WTC11 (cell line): ENCODE data around the gene PAX9. TPM values are rescaled to one million over a fixed set of nuclear protein-coding genes. Genes with fewer than 3 reads are reported as not detected.

Source experiments
- ATAC-seq: fragments of 200-7000 bp; cut with Tn5 transposase; 2 replicates; pipeline ENCODE4 v1.10.0; 2021; ENCODE audit warnings: mild to moderate bottlenecking, moderate library complexity
- CTCF ChIA-PET: fragments of 300-600 bp; sonication (Branson Sonifier 250); formaldehyde crosslinking; loops from one replicate; lab custom pipeline; 2021; ENCODE audit warnings: antibody characterized with exemption; lab: Charles Lee
- POLR2A ChIA-PET: fragments of 350-600 bp; sonication (Branson Sonifier 250); formaldehyde crosslinking; loops from one replicate; lab custom pipeline; 2021; ENCODE audit warnings: antibody characterized with exemption; lab: Charles Lee
- DNase-seq: peaks from one replicate; pipeline ENCODE4 v3.0.0; 2021; ENCODE audit warnings: low spot score
- H3K27ac Mint-ChIP-seq: 2 replicates; pipeline ENCODE4 v1.8.0; 2021; ENCODE audit warnings: mixed read lengths
- H3K27me3 Mint-ChIP-seq: 2 replicates; pipeline ENCODE4 v1.8.0; 2021; ENCODE audit warnings: low read depth, mild to moderate bottlenecking, moderate library complexity, mixed read lengths
- H3K36me3 Mint-ChIP-seq: 2 replicates; pipeline ENCODE4 v1.8.0; 2021; ENCODE audit warnings: mixed read lengths
- H3K4me1 Mint-ChIP-seq: 2 replicates; pipeline ENCODE4 v1.8.0; 2022; ENCODE audit warnings: mixed read lengths
- H3K4me3 Mint-ChIP-seq: 2 replicates; pipeline ENCODE4 v1.8.0; 2021; ENCODE audit warnings: mild to moderate bottlenecking, moderate library complexity, mixed read lengths
- H3K9me3 Mint-ChIP-seq: 2 replicates; pipeline ENCODE4 v1.8.0; 2021; ENCODE audit warnings: mixed read lengths
- ATF2 ChIP-seq: sonication (generic); formaldehyde crosslinking; IDR thresholded peaks from 2 replicates; pipeline ENCODE4 v1.8.1; 2022; ENCODE audit warnings: low read depth, missing genetic modification reagents, borderline replicate concordance
- ATF3 ChIP-seq: sonication (generic); formaldehyde crosslinking; conservative IDR thresholded peaks from 2 replicates; pipeline ENCODE4 v1.8.1; 2022; ENCODE audit warnings: mild to moderate bottlenecking, missing genetic modification reagents
- CREB1 ChIP-seq: sonication (generic); formaldehyde crosslinking; IDR thresholded peaks from 2 replicates; pipeline ENCODE4 v1.8.0; 2023; ENCODE audit warnings: mild to moderate bottlenecking, missing genetic modification reagents
- EMX1 ChIP-seq: fragments of 250-450 bp; sonication (Bioruptor Pico); IDR thresholded peaks from 2 replicates; pipeline ENCODE4 v1.8.0; 2021; ENCODE audit warnings: mild to moderate bottlenecking
- FOXP1 ChIP-seq: sonication (generic); formaldehyde crosslinking; IDR thresholded peaks from 2 replicates; pipeline ENCODE4 v1.8.0; 2022; ENCODE audit warnings: missing genetic modification reagents, mild to moderate bottlenecking, moderate library complexity, borderline replicate concordance
- HMGXB4 ChIP-seq: sonication (generic); formaldehyde crosslinking; IDR thresholded peaks from 2 replicates; pipeline ENCODE4 v1.8.1; 2023; ENCODE audit warnings: mild to moderate bottlenecking, moderate library complexity, missing genetic modification reagents
- PRDM15 ChIP-seq: sonication (generic); formaldehyde crosslinking; IDR thresholded peaks from 2 replicates; pipeline ENCODE4 v1.8.0; 2022; ENCODE audit warnings: missing genetic modification reagents
- RORB ChIP-seq: fragments of 250-450 bp; sonication (Bioruptor Pico); IDR thresholded peaks from 2 replicates; pipeline ENCODE4 v1.9.0; 2021; ENCODE audit warnings: mild to moderate bottlenecking
- STAT6 ChIP-seq: sonication (generic); formaldehyde crosslinking; conservative IDR thresholded peaks from 2 replicates; pipeline ENCODE4 v1.8.1; 2023; ENCODE audit warnings: mild to moderate bottlenecking, low read depth, missing genetic modification reagents, moderate library complexity
- TEAD1 ChIP-seq: sonication (generic); formaldehyde crosslinking; IDR thresholded peaks from 2 replicates; pipeline ENCODE4 v1.8.0; 2022; ENCODE audit warnings: mild to moderate bottlenecking, missing genetic modification reagents
- TP53 ChIP-seq: sonication (generic); formaldehyde crosslinking; IDR thresholded peaks from 2 replicates; pipeline ENCODE4 v1.8.1; 2023; ENCODE audit warnings: mild to moderate bottlenecking, missing genetic modification reagents
- ZNF232 ChIP-seq: sonication (generic); formaldehyde crosslinking; IDR thresholded peaks from 2 replicates; pipeline ENCODE4 v1.8.0; 2022; ENCODE audit warnings: mild to moderate bottlenecking, missing genetic modification reagents
- ZNF281 ChIP-seq: sonication (generic); formaldehyde crosslinking; IDR thresholded peaks from 2 replicates; pipeline ENCODE4 v1.8.0; 2023; ENCODE audit warnings: mild to moderate bottlenecking, missing genetic modification reagents
- ZNF317 ChIP-seq: sonication (generic); formaldehyde crosslinking; IDR thresholded peaks from 2 replicates; pipeline ENCODE4 v1.8.1; 2023; ENCODE audit warnings: low read depth, mild to moderate bottlenecking, moderate library complexity, missing genetic modification reagents, borderline replicate concordance
- ZNF396 ChIP-seq: fragments of 250-450 bp; sonication (Bioruptor Pico); IDR thresholded peaks from 2 replicates; pipeline ENCODE4 v1.8.0; 2021; ENCODE audit warnings: mild to moderate bottlenecking, moderate library complexity, borderline replicate concordance
- ZNF425 ChIP-seq: fragments of 250-450 bp; sonication (Bioruptor Pico); conservative IDR thresholded peaks from 2 replicates; pipeline ENCODE4 v1.9.0; 2021; ENCODE audit warnings: mild to moderate bottlenecking
- total RNA-seq: library from RNA; stranded (reverse); gene quantifications from 3 replicates; pipeline ENCODE4 v1.2.3, GENCODE V29; 2021

Gene PAX9
- total RNA-seq, 1 experiment from 2014 or later: not detected

- Mint-ChIP-seq H3K36me3 (no peaks in the 10 kb centered on the region), H3K9me3 (no peaks in the 10 kb centered on the region), H3K27me3 (no peaks in the 10 kb centered on the region), H3K4me3 (no peak overlapping the region), H3K4me1 (peaks cover 14% of the 10 kb centered on the region), H3K27ac (no peak overlapping the region)
- POLR2A ChIA-PET: no interaction called here
- CTCF ChIA-PET: interaction anchor here (1.5 to 3.8 kb wide), 2 partner anchors 24 to 119 kb away, joined by 3 to 14 read pairs; no protein-coding TSS in a partner anchor
- ATAC-seq (peak; percentile 92), DNase-seq (peak; percentile 23)
- TF ChIP-seq ZNF281 (CRISPR knock-in tag): no peak
- no peak for TF ChIP-seq ZNF232 (CRISPR knock-in tag)
- TF ChIP-seq EMX1 (CRISPR knock-in tag): no peak
Measured at GRCh38 chr14:36724162-36724561, 62.5 kb downstream of the PAX9 start.

- Mint-ChIP-seq H3K27me3 (no peaks in the 10 kb centered on the region), H3K9me3 (no peaks in the 10 kb centered on the region), H3K36me3 (no peaks in the 10 kb centered on the region), H3K4me1 (peaks cover 14% of the 10 kb centered on the region), H3K27ac (no peak overlapping the region), H3K4me3 (no peak overlapping the region)
- TF ChIP-seq STAT6 (CRISPR knock-in tag) (no peak), FOXP1 (CRISPR knock-in tag) (no peak), TP53 (CRISPR knock-in tag) (no peak), ZNF232 (CRISPR knock-in tag) (no peak), ATF2 (CRISPR knock-in tag) (no peak), HMGXB4 (CRISPR knock-in tag) (no peak), ZNF396 (no peak), PRDM15 (CRISPR knock-in tag) (no peak), ATF3 (CRISPR knock-in tag) (no peak), ZNF317 (CRISPR knock-in tag) (no peak), TEAD1 (no peak), ZNF425 (CRISPR knock-in tag) (no peak), CREB1 (CRISPR knock-in tag) (no peak), RORB (CRISPR knock-in tag) (no peak)
- ATAC-seq: no peak
- CTCF ChIA-PET: interaction anchor here (3.8 kb wide), 1 partner anchor 22 kb away, joined by 14 read pairs; no protein-coding TSS in a partner anchor
- no peak for DNase-seq
- POLR2A ChIA-PET: no interaction called here
Measured at GRCh38 chr14:36726128-36726527, 64.5 kb downstream of the PAX9 start.
